GM21360 (cell line): ENCODE results near the gene BTF3L4.

Experiments
- ATAC-seq: cut with Tn5 transposase; IDR thresholded peaks from one replicate; pipeline ENCODE4 v1.9.1; 2021; ENCODE audit warnings: mild to moderate bottlenecking, moderate library complexity; ENCODE audit not compliant: unreplicated experiment

Gene BTF3L4

GRCh38 chr1:52122384-52122783 lies 66.3 kb downstream of the BTF3L4 start:
- ATAC-seq = no peak

GRCh38 chr1:52123622-52124021 lies 67.5 kb downstream of the BTF3L4 start:
- no peak for ATAC-seq

- no peak for ATAC-seq
Observed at GRCh38 chr1:52125736-52126359, 69.8 kb downstream of the BTF3L4 start.

- ATAC-seq = no peak
Observed at GRCh38 chr1:52127181-52128180, 71.4 kb downstream of the BTF3L4 start.

- ATAC-seq = peak; percentile 41
Observed at GRCh38 chr1:52139817-52140540, 83.9 kb downstream of the BTF3L4 start.
